Testis (tissue), 2 donors: ENCODE measurements around the gene SLC7A14.

Experiments
- CTCF ChIP-seq, 3 experiments: fragments of 450-650 bp in 2 of 3; fragments of 200-600 bp in 1 of 3; sonication (generic) in 1 of 3; IDR thresholded peaks; one replicate each; pipeline ENCODE4 v1.5.1; 2016 to 2019; ENCODE audit warnings: antibody characterized with exemption in 3 of 3, mild to moderate bottlenecking in 2 of 3, moderate library complexity in 1 of 3
- POLR2A ChIP-seq: fragments of 450-650 bp; IDR thresholded peaks from one replicate; pipeline ENCODE4 v1.6.1; 2017; ENCODE audit warnings: antibody characterized with exemption, mild to moderate bottlenecking, moderate library complexity

DNA sequence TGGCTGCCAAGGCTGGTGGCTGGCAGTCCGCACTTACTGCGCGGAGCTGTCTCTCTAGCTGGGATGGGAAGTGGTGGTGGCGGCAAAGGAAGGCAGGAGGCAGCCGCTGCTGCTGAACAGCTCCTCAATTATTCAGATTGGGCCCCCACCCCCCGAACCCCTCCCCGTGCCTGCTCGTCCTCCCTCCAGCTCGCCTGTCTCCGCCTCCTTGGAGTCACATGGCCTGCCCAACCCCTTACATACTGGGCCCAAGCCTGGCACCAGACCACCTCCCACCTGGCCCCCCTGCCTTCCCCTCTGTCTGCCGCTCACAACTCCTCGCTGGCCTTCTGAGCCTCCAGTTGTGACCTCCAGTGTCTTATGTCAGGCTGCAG, at the start of gene SLC7A14:
- TF ChIP-seq CTCF (IDR thresholded peaks at IDR 0.05) (no peak), POLR2A (no peak)
